ENCODE data around the gene STBD1.
"Not testable (repeated sequence)": the region's sequence is repeated elsewhere in the genome, so short reads cannot be mapped to it uniquely, and the experiment has no call there.

STBD1 gene

GRCh38 chr4:76282941-76283689, 23.4 kb upstream of the STBD1 start:
- TF ChIP-seq, protein P1, sequence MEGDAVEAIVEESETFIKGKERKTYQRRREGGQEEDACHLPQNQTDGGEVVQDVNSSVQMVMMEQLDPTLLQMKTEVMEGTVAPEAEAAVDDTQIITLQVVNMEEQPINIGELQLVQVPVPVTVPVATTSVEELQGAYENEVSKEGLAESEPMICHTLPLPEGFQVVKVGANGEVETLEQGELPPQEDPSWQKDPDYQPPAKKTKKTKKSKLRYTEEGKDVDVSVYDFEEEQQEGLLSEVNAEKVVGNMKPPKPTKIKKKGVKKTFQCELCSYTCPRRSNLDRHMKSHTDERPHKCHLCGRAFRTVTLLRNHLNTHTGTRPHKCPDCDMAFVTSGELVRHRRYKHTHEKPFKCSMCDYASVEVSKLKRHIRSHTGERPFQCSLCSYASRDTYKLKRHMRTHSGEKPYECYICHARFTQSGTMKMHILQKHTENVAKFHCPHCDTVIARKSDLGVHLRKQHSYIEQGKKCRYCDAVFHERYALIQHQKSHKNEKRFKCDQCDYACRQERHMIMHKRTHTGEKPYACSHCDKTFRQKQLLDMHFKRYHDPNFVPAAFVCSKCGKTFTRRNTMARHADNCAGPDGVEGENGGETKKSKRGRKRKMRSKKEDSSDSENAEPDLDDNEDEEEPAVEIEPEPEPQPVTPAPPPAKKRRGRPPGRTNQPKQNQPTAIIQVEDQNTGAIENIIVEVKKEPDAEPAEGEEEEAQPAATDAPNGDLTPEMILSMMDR (IDR thresholded peaks at IDR 0.05; ENCODE audit: control insufficient read depth, insufficient read depth, low read depth, low read length, missing control alignments): no peak
- no peak for DNase-seq (ENCODE audit: low read depth)
- no peak overlapping the region for H3K4me3 ChIP-seq (ENCODE audit: control insufficient read depth, low read depth, low read length)

GRCh38 chr4:76283900-76284299, 22.6 kb upstream of the STBD1 start:
- no peak for DNase-seq (ENCODE audit: low read depth)
- TF ChIP-seq, protein P1 (IDR thresholded peaks at IDR 0.05; ENCODE audit: control insufficient read depth, insufficient read depth, low read depth, low read length, missing control alignments): no peak
- H3K4me3 ChIP-seq (ENCODE audit: control insufficient read depth, low read depth, low read length): no peak overlapping the region

DNA sequence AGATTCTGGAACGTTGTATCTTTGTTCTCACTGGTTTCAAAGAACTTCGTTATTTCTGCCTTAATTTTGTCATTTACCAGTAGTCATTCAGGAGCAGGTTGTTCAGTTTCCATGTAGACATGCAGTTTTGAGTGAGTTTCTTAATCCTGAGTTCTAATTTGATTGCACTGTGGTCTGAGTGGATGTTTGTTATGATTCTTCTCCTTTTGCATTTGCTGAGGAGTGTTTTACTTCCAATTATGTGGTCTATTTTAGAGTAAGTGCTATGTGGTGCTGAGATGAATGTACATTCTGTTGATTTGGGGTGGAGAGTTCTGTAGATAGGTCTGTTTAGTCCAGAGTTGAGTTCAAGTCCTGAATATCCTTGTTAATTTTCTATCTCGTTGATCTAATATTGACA, 18.7 kb upstream of the STBD1 start:
- H3K4me3 ChIP-seq (ENCODE audit: control insufficient read depth, low read depth, low read length); DNase-seq (ENCODE audit: low read depth): not testable (repeated sequence)

DNA sequence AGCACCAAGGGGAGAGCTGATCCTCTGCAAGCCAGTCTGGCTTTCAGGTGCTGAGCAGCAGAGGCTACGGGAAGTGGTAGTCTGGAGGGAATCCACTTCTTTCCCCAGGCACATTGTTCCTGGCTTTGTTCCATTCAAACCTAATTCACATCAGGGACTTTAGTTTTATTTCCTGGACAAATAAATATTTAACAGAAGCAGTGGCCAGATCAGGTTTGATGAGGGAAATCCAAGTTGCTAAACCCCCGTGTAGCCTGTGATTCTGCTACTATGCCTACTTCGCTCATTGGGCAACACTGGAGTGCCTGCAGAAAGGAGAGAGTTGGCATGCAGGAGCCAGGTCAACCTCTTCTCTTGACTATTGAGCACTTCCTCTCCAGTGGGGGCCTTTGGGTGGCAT, 13.8 kb upstream of the STBD1 start:
- TF ChIP-seq, protein P1 (IDR thresholded peaks at IDR 0.05; ENCODE audit: control insufficient read depth, insufficient read depth, low read depth, low read length, missing control alignments): no peak
- no peak overlapping the region for H3K4me3 ChIP-seq (ENCODE audit: control insufficient read depth, low read depth, low read length)
- no peak for DNase-seq (ENCODE audit: low read depth)

DNA sequence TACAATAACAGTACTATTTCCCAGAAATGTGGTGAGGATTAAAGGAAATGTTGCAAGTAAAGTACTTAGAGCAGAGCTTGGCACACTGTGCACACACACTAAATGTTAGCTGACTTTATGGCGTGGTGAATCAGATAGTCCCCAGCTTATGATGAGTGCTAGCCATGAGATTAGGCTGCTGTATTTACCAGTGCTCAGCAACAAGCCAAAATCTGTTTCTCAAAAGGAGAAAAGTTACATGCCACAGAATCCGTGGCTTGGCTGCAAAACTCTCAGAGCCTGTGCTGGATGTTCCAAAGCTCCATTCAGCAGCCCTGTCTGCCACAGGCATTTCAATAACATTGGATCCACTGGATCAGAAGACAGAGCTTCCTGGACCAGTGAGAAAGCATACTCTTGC, 12.8 kb upstream of the STBD1 start:
- no peak overlapping the region for H3K4me3 ChIP-seq (ENCODE audit: control insufficient read depth, low read depth, low read length)
- TF ChIP-seq, protein P1 (IDR thresholded peaks at IDR 0.05; ENCODE audit: control insufficient read depth, insufficient read depth, low read depth, low read length, missing control alignments): no peak
- DNase-seq (ENCODE audit: low read depth): peak; percentile 24

GRCh38 chr4:76296286-76296820, 10.2 kb upstream of the STBD1 start:
- DNase-seq (ENCODE audit: low read depth): no peak

GRCh38 chr4:76298227-76298626, 8.3 kb upstream of the STBD1 start:
- TF ChIP-seq, protein P1 (IDR thresholded peaks at IDR 0.05; ENCODE audit: control insufficient read depth, insufficient read depth, low read depth, low read length, missing control alignments): no peak
- no peak for DNase-seq (ENCODE audit: low read depth)
- H3K4me3 ChIP-seq (ENCODE audit: control insufficient read depth, low read depth, low read length): no peak overlapping the region

More at GRCh38 chr4:76296286-76296820, 10.2 kb upstream of the STBD1 start:
- TF ChIP-seq, protein P1 (IDR thresholded peaks at IDR 0.05; ENCODE audit: control insufficient read depth, insufficient read depth, low read depth, low read length, missing control alignments): no peak
- no peak overlapping the region for H3K4me3 ChIP-seq (ENCODE audit: control insufficient read depth, low read depth, low read length)

Measured in AG09309 (cell line).